Suprapubic skin (tissue), 3 donors: ENCODE results near the gene ATP11B.

Experiments used
- CTCF ChIP-seq, 2 donors: fragments of 200-600 bp in 1 of 2; fragments of 450-650 bp in 1 of 2; sonication (generic) in 1 of 2; IDR thresholded peaks; one replicate each; pipeline ENCODE4 v1.5.1; 2016 to 2019; ENCODE audit warnings: antibody characterized with exemption in 2 of 2, mild to moderate bottlenecking in 1 of 2, moderate library complexity in 1 of 2
- EP300 ChIP-seq: sonication (generic); formaldehyde crosslinking; IDR thresholded peaks from one replicate; pipeline ENCODE4 v1.6.1; 2017; ENCODE audit warnings: antibody characterized with exemption
- POLR2A ChIP-seq, 2 donors: fragments of 450-650 bp; IDR thresholded peaks; one replicate each; pipeline ENCODE4 v1.6.1; 2017; ENCODE audit warnings: antibody characterized with exemption in 2 of 2, mild to moderate bottlenecking in 2 of 2, moderate library complexity in 2 of 2

- TF ChIP-seq CTCF (IDR thresholded peaks at IDR 0.05) (no peak), POLR2A (IDR thresholded peaks at IDR 0.05) (no peak), EP300 (no peak)
Observed at GRCh38 chr3:182879031-182879611, 85.8 kb downstream of the ATP11B start.
